SHP77 (cell line): ENCODE measurements around the gene HOXA10.

Experiments
- DNase-seq, 2 experiments: peaks; one replicate each; lab custom pipeline; 2025; lab: John Stamatoyannopoulos, UW

Gene HOXA10

GRCh38 chr7:27173956-27174873, at the start of gene HOXA10:
HOXA10 (minus strand) TSS chr7:27174320; CDS start chr7:27174306, 14 bp downstream.
- DNase-seq = no peak

GRCh38 chr7:27221201-27221797, 47.2 kb upstream of the HOXA10 start:
- DNase-seq = no peak

GRCh38 chr7:27220440-27220955, 46.4 kb upstream of the HOXA10 start:
- DNase-seq = no peak

GRCh38 chr7:27219821-27220220, 45.7 kb upstream of the HOXA10 start:
- no peak for DNase-seq

- DNase-seq = no peak
These were observed 43.8 kb upstream of the HOXA10 start for GRCh38 chr7:27217951-27218350.

GRCh38 chr7:27215356-27215755, 41.2 kb upstream of the HOXA10 start:
- DNase-seq = no peak

- DNase-seq = no peak
These were observed 40.3 kb upstream of the HOXA10 start for GRCh38 chr7:27214239-27214950.

GRCh38 chr7:27213433-27214238, 39.5 kb upstream of the HOXA10 start:
- DNase-seq = no peak

- DNase-seq = no peak
These were observed 38.6 kb upstream of the HOXA10 start for GRCh38 chr7:27212497-27213432.

GRCh38 chr7:27211764-27212204, 37.7 kb upstream of the HOXA10 start:
- DNase-seq = no peak

- no peak for DNase-seq
These were observed 36.9 kb upstream of the HOXA10 start for GRCh38 chr7:27211084-27211446.

GRCh38 chr7:27210441-27211083, 36.4 kb upstream of the HOXA10 start:
- DNase-seq = peak; percentile 63 to 68

- DNase-seq = no peak
These were observed 35.9 kb upstream of the HOXA10 start for GRCh38 chr7:27209933-27210440.

- no peak for DNase-seq
These were observed 34.9 kb upstream of the HOXA10 start for GRCh38 chr7:27208998-27209397.

- no peak for DNase-seq
These were observed 33.3 kb upstream of the HOXA10 start for GRCh38 chr7:27207348-27207985.

GRCh38 chr7:27205325-27206280, 31.5 kb upstream of the HOXA10 start:
- no peak for DNase-seq

- no peak for DNase-seq
These were observed 30.8 kb upstream of the HOXA10 start for GRCh38 chr7:27204851-27205322.
